ENCODE measurements around the gene DDX60.

DNA sequence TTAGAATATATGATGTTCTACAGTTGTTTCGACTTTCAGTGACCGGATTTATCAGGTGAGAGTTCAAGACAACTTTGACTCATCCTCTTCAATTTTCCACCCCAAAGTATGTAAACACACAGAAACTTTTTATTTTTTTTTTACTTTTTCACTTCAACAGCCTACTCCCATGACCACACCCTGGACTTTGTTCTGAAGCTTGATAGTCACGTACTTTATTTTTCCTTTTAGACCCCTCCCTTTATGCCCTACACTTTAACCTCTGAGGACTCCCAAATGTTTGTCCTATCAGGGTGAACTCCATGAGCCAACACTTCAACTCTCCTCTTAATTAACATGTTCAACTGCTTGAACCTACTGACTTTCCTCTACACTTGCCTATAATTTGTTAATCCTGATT is 2.5 kb upstream of the DDX60 start:
- TF ChIP-seq POLR2A (IDR thresholded peaks at IDR 0.05): no peak
- TF ChIP-seq, protein P1, sequence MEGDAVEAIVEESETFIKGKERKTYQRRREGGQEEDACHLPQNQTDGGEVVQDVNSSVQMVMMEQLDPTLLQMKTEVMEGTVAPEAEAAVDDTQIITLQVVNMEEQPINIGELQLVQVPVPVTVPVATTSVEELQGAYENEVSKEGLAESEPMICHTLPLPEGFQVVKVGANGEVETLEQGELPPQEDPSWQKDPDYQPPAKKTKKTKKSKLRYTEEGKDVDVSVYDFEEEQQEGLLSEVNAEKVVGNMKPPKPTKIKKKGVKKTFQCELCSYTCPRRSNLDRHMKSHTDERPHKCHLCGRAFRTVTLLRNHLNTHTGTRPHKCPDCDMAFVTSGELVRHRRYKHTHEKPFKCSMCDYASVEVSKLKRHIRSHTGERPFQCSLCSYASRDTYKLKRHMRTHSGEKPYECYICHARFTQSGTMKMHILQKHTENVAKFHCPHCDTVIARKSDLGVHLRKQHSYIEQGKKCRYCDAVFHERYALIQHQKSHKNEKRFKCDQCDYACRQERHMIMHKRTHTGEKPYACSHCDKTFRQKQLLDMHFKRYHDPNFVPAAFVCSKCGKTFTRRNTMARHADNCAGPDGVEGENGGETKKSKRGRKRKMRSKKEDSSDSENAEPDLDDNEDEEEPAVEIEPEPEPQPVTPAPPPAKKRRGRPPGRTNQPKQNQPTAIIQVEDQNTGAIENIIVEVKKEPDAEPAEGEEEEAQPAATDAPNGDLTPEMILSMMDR (IDR thresholded peaks at IDR 0.05): no peak
